Right lobe of liver (tissue), 4 donors: ENCODE results near the gene FHIT.

Experiments used
- CTCF ChIP-seq, 4 donors: fragments of 200-600 bp in 3 of 4; fragments of 450-650 bp in 1 of 4; IDR thresholded peaks; one replicate each; pipeline versions ENCODE4 v1.5.1 to v1.8.0; 2016 to 2022; ENCODE audit warnings: antibody characterized with exemption in 4 of 4, mild to moderate bottlenecking in 2 of 4
- POLR2A ChIP-seq: fragments of 450-650 bp; IDR thresholded peaks from one replicate; pipeline ENCODE4 v1.6.1; 2017; ENCODE audit warnings: antibody characterized with exemption, mild to moderate bottlenecking
- donor health status: DM: no; HTN: no; CAD: no.
- donor health status: DM: no; HTN: no; CAD: no.
- donor health status: DM: no; HTN: yes; CAD: no.

DNA sequence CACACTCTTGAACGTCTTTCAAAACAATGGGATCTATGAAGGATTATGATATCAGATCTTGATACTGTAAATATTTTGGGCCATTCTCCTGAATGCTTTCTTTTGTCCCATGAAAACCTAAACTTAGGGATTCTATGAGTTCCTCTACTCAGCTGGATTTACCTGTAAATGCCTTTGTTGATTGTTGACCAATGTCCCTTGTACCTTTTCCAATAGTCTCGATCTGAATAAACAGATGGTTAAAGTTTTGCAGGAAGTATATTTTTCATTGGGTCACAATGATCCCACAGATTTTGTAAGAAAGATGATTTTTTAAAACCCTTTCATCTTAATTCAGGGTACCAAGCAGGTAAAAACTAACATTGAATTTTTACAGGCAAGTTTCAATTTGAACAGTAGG, 634.1 kb downstream of the FHIT start:
- TF ChIP-seq CTCF (IDR thresholded peaks at IDR 0.05), result no peak
- no peak for TF ChIP-seq POLR2A
